Measurements from ENCODE around the gene MRPL49.
"Not testable (repeated sequence)": the region's sequence is repeated elsewhere in the genome, so short reads cannot be mapped to it uniquely, and the experiment has no call there.

The MRPL49 gene

GRCh38 chr11:65117206-65118096 lies 4.7 kb upstream of the MRPL49 start, which contains the start of gene ZNHIT2:
Gene ZNHIT2, minus strand, starts transcription at chr11:65117701. Its CDS starts 48 bp downstream, at chr11:65117653.
- DNase-seq (ENCODE audit: low read depth in 2 of 2, low spot score in 1 of 2), result peak; percentile 100

DNA sequence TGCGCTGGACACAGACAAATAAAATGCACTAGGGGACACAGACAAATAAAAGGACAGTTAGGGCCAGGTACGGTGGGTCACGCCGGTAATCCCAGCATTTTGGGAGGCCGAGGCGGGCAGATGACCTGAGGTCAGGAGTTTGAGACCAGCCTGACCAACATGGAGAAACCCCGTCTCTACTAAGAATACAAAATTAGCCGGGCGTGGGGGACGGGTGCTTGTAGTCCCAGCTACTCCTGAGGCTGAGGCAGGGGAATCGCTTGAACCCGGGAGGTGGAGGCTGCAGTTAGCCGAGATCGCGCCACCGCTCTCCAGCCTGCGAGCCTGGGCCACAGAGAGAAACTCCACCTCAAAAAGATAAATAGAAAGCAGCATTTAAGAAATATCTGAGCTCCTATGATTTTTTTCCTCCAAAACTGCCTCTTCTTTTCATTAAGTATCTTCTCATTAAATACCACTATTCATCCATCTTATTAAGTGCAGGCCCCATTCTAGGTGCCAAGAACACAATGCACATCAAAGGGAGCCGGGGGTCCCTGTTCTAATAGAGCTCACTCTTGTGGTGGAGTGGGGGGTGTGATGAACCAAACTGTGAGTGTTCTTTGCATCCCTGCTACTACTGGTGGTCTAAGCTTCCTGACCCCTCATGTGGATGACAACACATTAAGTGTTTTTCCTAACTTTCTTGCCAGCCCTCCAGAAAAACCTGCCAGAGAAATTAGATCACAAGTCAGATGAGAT lies 3.9 kb upstream of the MRPL49 start:
- no peak for DNase-seq (ENCODE audit: low read depth in 2 of 2, low spot score in 1 of 2)

DNA sequence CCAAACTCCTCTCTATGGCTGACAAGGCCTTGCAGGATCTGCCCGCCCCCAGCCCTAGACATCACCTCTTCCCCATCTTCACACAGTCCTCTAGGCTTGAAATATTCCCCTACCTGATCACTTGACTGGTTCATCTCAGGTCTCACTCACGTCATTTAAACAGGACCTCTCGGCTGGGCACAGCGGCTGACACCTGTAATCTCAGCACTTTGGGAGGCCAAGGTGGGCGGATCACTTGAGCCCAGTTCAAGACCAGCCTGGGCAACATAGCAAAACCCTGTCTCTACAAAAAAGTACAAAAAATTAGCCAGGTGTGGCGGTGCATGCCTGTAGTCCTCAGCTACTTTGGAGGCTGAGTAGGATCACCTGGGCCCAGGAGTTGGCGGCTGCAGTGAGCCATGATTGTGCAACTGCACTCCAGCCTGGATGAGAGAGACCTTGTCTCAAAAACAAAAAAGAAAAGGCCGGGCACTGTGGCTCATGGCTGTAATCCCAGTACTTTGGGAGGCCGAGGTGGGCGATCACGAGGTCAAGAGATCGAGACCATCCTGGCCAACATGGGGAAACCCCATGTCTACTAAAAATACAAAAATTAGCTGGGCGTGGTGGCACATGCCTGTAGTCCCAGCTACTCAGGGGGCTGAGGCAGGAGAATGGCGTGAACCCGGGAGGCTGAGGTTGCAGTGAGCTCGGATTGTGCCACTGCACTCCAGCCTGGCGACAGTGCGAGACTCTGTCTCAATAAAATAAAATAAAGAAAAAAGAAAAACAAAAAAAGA lies 3.0 kb upstream of the MRPL49 start:
- not testable (repeated sequence) for DNase-seq (ENCODE audit: low read depth in 2 of 2, low spot score in 1 of 2)

DNA sequence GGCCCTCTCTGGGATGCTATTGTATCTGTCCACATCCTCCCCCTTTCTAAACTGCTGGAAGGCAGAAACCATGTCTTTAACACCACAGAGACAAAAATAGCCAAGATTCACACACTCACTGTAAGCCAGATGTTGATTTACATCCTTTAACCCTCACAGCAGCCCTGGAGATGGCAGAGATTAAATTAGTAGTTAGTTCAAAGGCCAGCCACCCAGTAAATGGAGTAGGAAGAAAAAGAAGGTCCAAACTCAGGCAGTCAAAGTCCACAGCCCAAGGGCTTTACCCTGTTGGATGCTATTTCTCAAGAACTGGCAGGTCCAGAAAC lies 2.5 kb upstream of the MRPL49 start:
- no peak for DNase-seq (ENCODE audit: low read depth in 2 of 2, low spot score in 1 of 2)

DNA sequence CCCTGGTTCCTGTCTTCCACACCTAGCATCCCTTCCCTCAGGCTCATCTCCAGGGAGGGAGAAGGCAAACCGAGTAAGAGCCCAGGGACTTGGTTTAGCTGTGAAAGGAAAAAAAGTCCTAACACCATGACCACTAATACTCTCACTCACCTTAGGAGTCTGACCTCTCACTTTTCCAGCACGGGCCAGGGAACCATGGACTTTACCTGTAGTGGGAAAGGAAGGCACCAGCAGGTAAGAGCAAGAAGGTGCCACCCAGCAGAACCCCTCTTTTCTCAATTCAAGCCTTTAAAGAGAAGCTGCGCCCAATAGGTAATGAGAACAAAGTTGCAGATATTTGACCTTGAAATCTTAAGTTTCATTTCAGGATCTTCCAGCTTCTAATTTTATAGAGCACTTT lies 1.3 kb upstream of the MRPL49 start:
- no peak for DNase-seq (ENCODE audit: low read depth in 2 of 2, low spot score in 1 of 2)

DNA sequence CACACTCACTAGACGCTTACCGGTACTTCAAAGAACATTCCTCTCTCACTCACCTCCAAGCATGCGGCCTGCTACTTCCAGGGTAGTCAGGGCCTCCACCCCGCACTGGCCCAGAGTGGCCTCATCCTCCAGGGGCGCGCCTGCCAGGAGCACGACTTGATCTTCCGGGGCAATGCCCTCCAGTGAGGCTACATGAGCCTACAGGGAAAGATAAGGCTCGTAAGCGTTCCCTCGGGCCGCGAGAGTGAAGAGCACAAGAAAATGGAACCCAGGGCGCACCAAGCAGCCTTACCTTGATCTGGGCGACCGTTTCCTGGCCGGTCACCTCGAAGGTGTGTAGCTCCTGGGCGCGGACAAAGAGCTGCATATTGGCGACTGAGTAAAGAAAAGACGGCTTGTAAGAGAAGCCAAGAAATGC lies 665 bp upstream of the MRPL49 start:
- no peak for DNase-seq (ENCODE audit: low read depth in 2 of 2, low spot score in 1 of 2)

GRCh38 chr11:65124480-65125196 lies 2.5 kb downstream of the MRPL49 start:
- DNase-seq (ENCODE audit: low read depth in 2 of 2, low spot score in 1 of 2), result no peak

DNA sequence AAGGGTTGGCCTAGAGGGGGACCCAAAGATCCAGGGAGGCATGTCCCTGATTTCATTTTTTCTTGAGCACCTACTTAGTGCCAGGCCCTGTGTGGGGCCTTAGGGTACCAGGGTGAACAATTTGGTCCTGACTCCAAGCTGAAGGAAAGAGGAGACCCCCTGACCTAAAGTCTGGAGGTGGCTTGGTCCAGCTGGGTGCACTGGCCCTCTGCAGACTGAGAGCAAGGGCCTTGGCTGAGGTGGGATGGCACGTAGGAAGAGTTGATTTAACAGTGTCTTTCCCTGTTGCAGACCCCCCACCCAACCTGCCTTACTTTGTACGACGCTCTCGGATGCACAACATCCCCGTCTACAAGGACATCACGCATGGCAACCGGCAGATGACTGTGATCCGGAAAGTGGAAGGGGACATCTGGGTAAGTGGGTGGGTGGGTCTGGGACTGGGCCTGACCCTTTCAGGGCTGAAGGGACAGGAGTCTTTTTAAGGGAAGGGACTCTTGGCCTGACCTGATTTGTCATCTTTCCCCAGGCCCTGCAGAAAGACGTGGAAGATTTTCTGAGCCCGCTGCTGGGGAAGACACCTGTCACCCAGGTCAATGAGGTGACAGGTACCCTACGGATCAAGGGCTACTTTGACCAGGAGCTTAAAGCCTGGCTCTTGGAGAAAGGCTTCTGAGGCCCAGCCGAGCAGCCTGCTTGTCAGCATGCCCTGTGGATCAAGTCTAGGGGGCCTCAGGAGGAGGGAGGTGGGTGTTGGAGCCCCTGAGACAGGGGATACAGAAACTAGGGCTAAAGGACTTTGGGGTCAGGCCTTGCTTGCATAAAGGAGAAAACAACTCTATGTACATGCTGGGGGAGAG lies 3.3 kb downstream of the MRPL49 start:
- no peak for DNase-seq (ENCODE audit: low read depth in 2 of 2, low spot score in 1 of 2)

DNA sequence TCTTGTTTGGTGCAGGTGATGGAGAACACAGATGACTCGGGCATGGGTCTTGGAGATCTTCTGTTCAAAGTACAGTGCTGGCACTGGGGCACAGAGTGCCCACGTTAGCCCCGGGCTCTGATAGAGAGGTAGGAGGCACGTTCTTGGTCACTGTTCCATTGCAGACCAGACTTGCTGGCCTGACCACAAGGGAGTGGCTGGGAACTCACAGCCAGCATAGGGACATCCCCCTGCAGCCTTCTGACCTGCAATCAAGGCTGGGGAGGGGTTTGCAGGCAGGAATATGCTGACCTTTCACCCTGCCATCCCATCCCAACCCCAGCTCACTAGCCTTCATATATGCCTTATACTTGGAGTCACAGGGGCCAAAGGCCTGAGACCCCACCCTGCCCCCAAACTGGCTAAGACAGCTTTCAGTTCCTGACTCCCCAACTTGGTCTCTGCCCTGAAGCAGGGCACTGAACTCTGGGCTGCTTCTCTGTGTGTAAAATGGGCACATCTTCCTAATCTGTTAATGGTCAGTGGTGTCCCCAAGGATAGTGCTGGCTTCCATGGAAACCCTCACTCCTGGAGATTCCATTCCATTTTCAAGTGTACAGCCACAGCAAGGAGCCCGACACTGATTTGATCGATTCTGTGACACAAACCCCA lies 4.6 kb downstream of the MRPL49 start:
- no peak for DNase-seq (ENCODE audit: low read depth in 2 of 2, low spot score in 1 of 2)

GRCh38 chr11:65127473-65128181 lies 5.5 kb downstream of the MRPL49 start:
- no peak for DNase-seq (ENCODE audit: low read depth in 2 of 2, low spot score in 1 of 2)

DNA sequence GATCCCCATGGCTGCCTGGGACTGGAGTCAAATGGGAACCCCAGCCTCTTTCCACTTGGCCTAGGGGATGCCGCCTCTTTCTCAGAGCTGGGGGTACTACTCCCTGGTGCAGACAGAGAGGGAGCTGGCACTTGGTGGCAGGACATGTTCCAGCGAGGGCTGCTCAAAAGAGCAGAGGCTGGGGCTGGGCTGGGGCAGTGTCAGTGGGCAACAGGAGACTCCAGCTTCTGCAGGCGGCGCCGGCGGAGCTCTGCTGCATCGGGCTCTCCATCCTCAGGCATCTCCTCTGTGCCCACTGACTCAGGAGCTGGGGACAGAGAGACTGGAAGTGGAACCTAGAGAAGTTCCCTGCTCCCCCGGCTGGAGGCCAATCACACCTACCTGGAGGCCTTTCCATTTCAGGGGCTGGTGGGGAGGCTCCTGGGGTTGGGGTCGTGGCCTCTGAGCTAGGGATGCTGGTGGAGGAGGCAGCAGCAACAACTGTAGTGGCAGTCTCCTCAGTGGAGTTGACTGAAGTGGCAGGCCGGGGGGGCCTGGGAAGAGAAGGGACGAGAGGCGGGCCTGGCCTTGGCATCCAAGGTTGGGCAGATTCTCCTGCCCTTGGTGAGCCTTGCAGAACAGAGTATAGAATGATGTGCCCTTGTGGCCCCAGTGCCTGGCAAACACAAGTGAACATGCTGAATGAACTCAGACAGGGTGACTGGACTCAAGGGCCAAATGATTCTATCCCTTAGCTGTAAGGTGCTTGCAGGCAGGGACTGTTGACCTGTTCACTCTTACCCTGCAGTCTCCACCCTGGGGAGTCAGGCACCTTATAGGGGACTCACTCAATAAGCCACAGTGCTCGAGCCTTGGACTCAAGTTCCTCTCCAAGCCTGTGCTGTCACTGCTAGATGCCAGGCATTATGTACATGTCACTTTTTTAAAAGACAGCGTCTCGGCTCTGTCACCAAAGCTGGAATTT lies 6.3 kb downstream of the MRPL49 start:
- no peak for DNase-seq (ENCODE audit: low read depth in 2 of 2, low spot score in 1 of 2)

DNA sequence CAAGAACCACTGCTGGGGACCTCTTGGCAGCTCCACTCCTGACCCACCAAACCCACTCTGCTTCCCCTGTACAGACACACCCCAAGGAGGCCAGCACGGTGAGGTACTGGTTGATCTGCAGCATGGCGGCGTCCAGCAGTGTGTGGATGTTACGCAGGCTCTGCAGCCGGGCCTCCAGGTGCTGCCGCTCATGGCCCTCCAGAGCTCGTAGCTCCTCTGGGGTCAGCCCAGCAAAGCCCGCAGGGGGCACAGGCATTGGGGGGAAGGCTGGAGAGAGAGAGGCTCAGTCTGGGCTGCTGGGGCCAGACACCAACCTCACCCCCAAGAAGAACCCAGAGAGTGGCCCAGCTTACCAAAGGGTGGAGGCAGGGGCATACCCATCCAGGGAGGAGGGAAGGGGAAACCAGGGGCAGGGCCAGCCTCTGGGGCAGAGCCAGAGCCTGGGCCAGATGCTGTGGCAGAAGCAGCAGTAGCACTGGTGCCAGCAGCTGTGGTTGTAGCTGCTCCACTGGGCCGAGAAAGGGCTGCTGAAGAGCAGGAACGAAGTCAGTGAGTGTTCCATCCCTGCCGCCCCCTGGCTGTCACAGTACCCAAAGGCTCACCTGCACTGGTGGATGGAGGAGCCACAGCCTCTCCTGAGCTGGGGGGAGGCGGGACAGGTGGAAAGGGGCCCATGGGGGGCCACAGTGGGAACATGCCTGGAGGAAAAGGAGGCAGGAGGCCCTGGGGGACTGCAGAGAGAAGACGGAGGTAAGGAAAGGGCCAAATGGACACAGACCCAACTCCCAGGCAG lies 7.7 kb downstream of the MRPL49 start:
- no peak for DNase-seq (ENCODE audit: low read depth in 2 of 2, low spot score in 1 of 2)

DNA sequence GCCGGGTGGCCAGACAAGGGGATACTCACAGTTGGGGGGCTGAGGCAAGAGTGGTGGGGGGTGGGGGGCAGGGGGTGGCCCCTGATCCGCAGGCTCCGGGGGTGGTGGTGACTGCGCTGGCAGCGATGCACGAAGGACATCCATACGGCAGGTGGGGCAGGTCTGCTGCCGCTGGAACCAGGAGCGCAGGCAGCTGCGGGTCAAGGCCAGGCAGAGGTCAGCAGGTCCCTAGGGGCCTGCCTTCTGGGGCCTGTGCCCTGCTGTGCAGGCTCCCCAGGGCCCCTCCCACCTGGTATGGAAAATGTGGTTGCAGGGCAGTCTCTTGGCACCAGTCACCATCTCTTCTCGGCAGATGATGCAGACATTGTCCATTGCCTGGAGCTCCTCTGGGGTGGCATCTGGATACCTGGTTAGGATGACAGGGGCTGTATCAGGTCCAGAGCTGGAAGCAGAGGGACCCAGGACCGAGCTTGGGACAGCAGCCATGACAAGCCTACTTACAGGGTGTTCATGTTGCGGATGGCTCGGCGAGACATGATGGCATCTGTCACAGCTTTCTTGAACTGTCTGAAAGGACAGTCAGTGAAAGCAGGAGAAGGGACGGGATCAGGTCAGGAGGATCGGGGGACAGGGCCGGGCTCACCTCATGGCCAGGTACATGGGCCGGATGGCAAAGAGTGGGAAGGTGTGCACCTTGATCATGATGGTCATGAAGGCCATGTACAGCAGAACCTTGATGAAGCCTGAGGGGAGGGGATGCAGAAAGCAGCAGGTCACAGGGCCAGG lies 8.7 kb downstream of the MRPL49 start:
- DNase-seq (ENCODE audit: low read depth in 2 of 2, low spot score in 1 of 2), result no peak

DNA sequence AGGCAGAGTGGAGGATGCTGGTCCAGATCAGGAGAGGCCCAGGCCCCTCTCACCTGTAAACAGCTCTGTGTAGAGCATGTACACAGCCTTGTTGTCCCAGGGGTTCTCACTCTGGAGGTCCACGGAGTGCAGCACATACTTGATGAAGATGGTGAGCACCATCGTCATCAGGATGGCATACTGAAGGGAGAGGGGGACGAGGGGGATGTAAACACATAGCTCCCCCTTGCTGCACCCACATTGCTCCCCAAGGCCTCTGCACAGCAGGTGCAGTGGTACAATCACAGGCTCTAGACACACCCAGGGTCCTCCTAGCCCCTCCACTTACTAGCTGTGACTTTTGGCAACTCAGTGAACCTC lies 9.3 kb downstream of the MRPL49 start:
- no peak for DNase-seq (ENCODE audit: low read depth in 2 of 2, low spot score in 1 of 2)

GRCh38 chr11:65131895-65132237 lies 9.7 kb downstream of the MRPL49 start:
- DNase-seq (ENCODE audit: low read depth in 2 of 2, low spot score in 1 of 2), result no peak

- DNase-seq (ENCODE audit: low read depth in 2 of 2, low spot score in 1 of 2), result no peak
Measured at GRCh38 chr11:65132238-65132987, 10.3 kb downstream of the MRPL49 start.

Data from stimulated activated CD8-positive, alpha-beta memory T cell treated with anti-CD3 and anti-CD28 coated beads, Interleukin-4, amount 100 ng/mL, for 4 hours (primary cell).